Neural progenitor cell (in vitro differentiated cells): ENCODE results near the gene SUGCT. TPM values are rescaled to one million over a fixed set of nuclear protein-coding genes. Genes with fewer than 3 reads are reported as not detected.
A peak's percentile ranks its signal among the peaks of the same experiment; 100 is the strongest.

ENCODE experiments used
- DNase-seq: peaks from one replicate; pipeline ENCODE4 v3.0.0-alpha.2; 2016; ENCODE audit warnings: low spot score
- H2AFZ ChIP-seq: fragments of 200-600 bp; sonication (generic); replicated peaks from 2 replicates; pipeline ENCODE4 v1.6.1; 2016; ENCODE audit warnings: antibody characterized with exemption
- H3F3A ChIP-seq: fragments of 200-600 bp; sonication (generic); 2 replicates; pipeline ENCODE4 v1.6.1; 2016; ENCODE audit warnings: antibody characterized with exemption, low read depth
- H3K27ac ChIP-seq: fragments of 200-600 bp; sonication (generic); 2 replicates; pipeline ENCODE4 v1.5.1; 2016; ENCODE audit warnings: mild to moderate bottlenecking
- H3K27me3 ChIP-seq: fragments of 200-600 bp; sonication (generic); 2 replicates; pipeline ENCODE4 v1.6.1; 2016; ENCODE audit warnings: mild to moderate bottlenecking, moderate library complexity
- H3K36me3 ChIP-seq: fragments of 200-600 bp; sonication (generic); 2 replicates; pipeline ENCODE4 v1.5.1; 2016
- H3K4me1 ChIP-seq: fragments of 200-600 bp; sonication (generic); 2 replicates; pipeline ENCODE4 v1.6.1; 2016; ENCODE audit warnings: mixed run types
- H3K4me2 ChIP-seq: fragments of 200-600 bp; sonication (generic); 2 replicates; pipeline ENCODE4 v1.6.1; 2016
- H3K4me3 ChIP-seq: fragments of 200-600 bp; sonication (generic); 2 replicates; pipeline ENCODE4 v1.5.1; 2016
- H3K79me2 ChIP-seq: fragments of 200-600 bp; sonication (generic); 2 replicates; pipeline ENCODE4 v1.6.1; 2016; ENCODE audit warnings: low read depth
- H3K9ac ChIP-seq: fragments of 200-600 bp; sonication (generic); 2 replicates; pipeline ENCODE4 v1.6.1; 2016
- H3K9me3 ChIP-seq: fragments of 200-600 bp; sonication (generic); 2 replicates; pipeline ENCODE4 v1.5.1; 2016; ENCODE audit warnings: low read depth
- H4K20me1 ChIP-seq: fragments of 200-600 bp; sonication (generic); 2 replicates; pipeline ENCODE4 v1.6.1; 2016; ENCODE audit warnings: low read depth
- H3K27ac Mint-ChIP-seq: 3 replicates; pipeline ENCODE4 v1.8.0; 2021; ENCODE audit warnings: mixed read lengths
- H3K27me3 Mint-ChIP-seq: 2 replicates; pipeline ENCODE4 v1.8.0; 2022; ENCODE audit warnings: low read depth, mild to moderate bottlenecking, inconsistent platforms, moderate library complexity, mixed read lengths; ENCODE audit not compliant: insufficient read depth
- H3K36me3 Mint-ChIP-seq: 3 replicates; pipeline ENCODE4 v1.8.0; 2021; ENCODE audit warnings: mixed read lengths
- H3K4me1 Mint-ChIP-seq: 3 replicates; pipeline ENCODE4 v1.8.0; 2021; ENCODE audit warnings: mixed read lengths
- H3K4me3 Mint-ChIP-seq: 3 replicates; pipeline ENCODE4 v1.8.0; 2021; ENCODE audit warnings: mild to moderate bottlenecking, moderate library complexity, mixed read lengths
- H3K9me3 Mint-ChIP-seq: 3 replicates; pipeline ENCODE4 v1.8.0; 2020; ENCODE audit warnings: mixed read lengths
- CTCF ChIP-seq: fragments of 200-600 bp; sonication (generic); IDR thresholded peaks from 2 replicates; pipeline ENCODE4 v1.5.1; 2017; ENCODE audit warnings: antibody characterized with exemption, mild to moderate bottlenecking
- EZH2 ChIP-seq: fragments of 200-600 bp; sonication (generic); IDR thresholded peaks from 2 replicates; pipeline ENCODE4 v1.6.1; 2017; ENCODE audit warnings: antibody characterized with exemption, mild to moderate bottlenecking, moderate library complexity
- EZH2phosphoT487 ChIP-seq: fragments of 200-600 bp; sonication (generic); IDR thresholded peaks from 2 replicates; pipeline ENCODE4 v1.6.1; 2017; ENCODE audit warnings: antibody characterized with exemption
- total RNA-seq: library from RNA; depleted of rRNA; stranded (reverse); fragments of >200 nt; gene quantifications from 2 replicates; pipeline ENCODE4 v1.2.3, GENCODE V29; 2015; ENCODE audit warnings: low replicate concordance

Gene SUGCT
- total RNA-seq, 1 donor from 2014 or later = 10.1 TPM

GRCh38 chr7:40777730-40778312 lies 643.0 kb downstream of the SUGCT start:
- H3K27ac Mint-ChIP-seq = peak overlapping the region; percentile 11

DNA sequence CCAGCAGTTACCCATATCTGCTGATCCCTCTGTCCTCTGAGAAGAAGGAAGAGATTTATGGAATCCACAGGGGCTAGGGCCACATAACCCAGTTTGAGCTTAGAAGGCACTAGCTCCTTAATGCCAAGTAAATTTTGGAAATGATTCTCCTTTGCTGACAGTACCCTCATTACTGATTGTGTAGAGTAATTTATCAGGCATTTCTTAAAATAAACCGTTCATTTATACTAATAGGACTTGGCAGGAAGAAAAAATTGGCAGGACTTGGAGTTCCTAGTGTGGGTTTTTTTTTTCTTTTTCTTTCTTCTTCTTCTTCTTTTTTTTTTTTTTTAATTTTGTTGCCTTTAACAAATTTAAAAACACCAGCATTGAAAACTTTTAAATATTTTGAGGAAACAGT lies 645.7 kb downstream of the SUGCT start:
- TF ChIP-seq EZH2phosphoT487 (no peak), CTCF (no peak), EZH2 (no peak)
- no peaks in the 10 kb centered on the region for H3K36me3 Mint-ChIP-seq
- Histone ChIP-seq H3K27me3 (no peaks in the 10 kb centered on the region), H3F3A (no peaks in the 10 kb centered on the region), H3K9ac (no peak overlapping the region), H3K9me3 (no peaks in the 10 kb centered on the region), H3K4me1 (no peaks in the 10 kb centered on the region), H4K20me1 (no peaks in the 10 kb centered on the region), H3K79me2 (no peaks in the 10 kb centered on the region), H2AFZ (no peak overlapping the region), H3K27ac (no peak overlapping the region), H3K4me2 (no peak overlapping the region), H3K36me3 (no peaks in the 10 kb centered on the region), H3K4me3 (no peak overlapping the region)
- no peaks in the 10 kb centered on the region for H3K9me3 Mint-ChIP-seq
- DNase-seq = no peak
- no peak overlapping the region for H3K27ac Mint-ChIP-seq
- H3K27me3 Mint-ChIP-seq = no peaks in the 10 kb centered on the region
- peaks cover 10% of the 10 kb centered on the region for H3K4me1 Mint-ChIP-seq
- H3K4me3 Mint-ChIP-seq = no peak overlapping the region

More at GRCh38 chr7:40777730-40778312, 643.0 kb downstream of the SUGCT start:
- no peaks in the 10 kb centered on the region for H3K4me1 ChIP-seq
- H3K4me2 ChIP-seq = no peak overlapping the region
- H4K20me1 ChIP-seq = no peaks in the 10 kb centered on the region
- no peak for DNase-seq
- H3K36me3 ChIP-seq = no peaks in the 10 kb centered on the region
- Mint-ChIP-seq H3K36me3 (no peaks in the 10 kb centered on the region), H3K9me3 (no peaks in the 10 kb centered on the region), H3K4me3 (no peak overlapping the region), H3K27me3 (no peaks in the 10 kb centered on the region), H3K4me1 (peaks cover 8% of the 10 kb centered on the region)
- no peaks in the 10 kb centered on the region for H3K79me2 ChIP-seq
- no peaks in the 10 kb centered on the region for H3K9me3 ChIP-seq
- H3K4me3 ChIP-seq = no peak overlapping the region
- no peaks in the 10 kb centered on the region for H3F3A ChIP-seq
- TF ChIP-seq CTCF = no peak
- TF ChIP-seq EZH2 = no peak
- no peak for TF ChIP-seq EZH2phosphoT487
- H3K27ac ChIP-seq = no peak overlapping the region
- no peak overlapping the region for H3K9ac ChIP-seq
- H2AFZ ChIP-seq = no peak overlapping the region
- H3K27me3 ChIP-seq = no peaks in the 10 kb centered on the region

- no peak for DNase-seq
- Histone ChIP-seq H3K27ac (no peak overlapping the region), H3K27me3 (no peaks in the 10 kb centered on the region), H3K4me2 (no peak overlapping the region), H2AFZ (no peak overlapping the region), H3K79me2 (no peaks in the 10 kb centered on the region), H3K4me3 (no peak overlapping the region), H4K20me1 (no peaks in the 10 kb centered on the region), H3K9ac (no peak overlapping the region), H3K36me3 (no peaks in the 10 kb centered on the region), H3K9me3 (no peaks in the 10 kb centered on the region), H3K4me1 (no peaks in the 10 kb centered on the region), H3F3A (no peaks in the 10 kb centered on the region)
- no peak overlapping the region for H3K4me3 Mint-ChIP-seq
- TF ChIP-seq CTCF (no peak), EZH2phosphoT487 (no peak), EZH2 (no peak)
- H3K27ac Mint-ChIP-seq = no peak overlapping the region
- no peaks in the 10 kb centered on the region for H3K27me3 Mint-ChIP-seq
- peaks cover 6% of the 10 kb centered on the region for H3K4me1 Mint-ChIP-seq
- H3K9me3 Mint-ChIP-seq = no peaks in the 10 kb centered on the region
- H3K36me3 Mint-ChIP-seq = no peaks in the 10 kb centered on the region
These were observed 648.0 kb downstream of the SUGCT start for GRCh38 chr7:40782836-40783235.
